IPS DF 4.7 (cell line): ENCODE data around the gene NALCN.

Experiments
- DNase-seq: peaks from one replicate; pipeline ENCODE4 v3.0.0-alpha.2; 2013; ENCODE audit warnings: low spot score; ENCODE audit errors: extremely low read depth

Gene NALCN

GRCh38 chr13:101416181-101417042 is at the start of gene NALCN:
NALCN (minus strand) TSS chr13:101416508; CDS start chr13:101399126, 17,382 bp downstream.
- DNase-seq = no peak

DNA sequence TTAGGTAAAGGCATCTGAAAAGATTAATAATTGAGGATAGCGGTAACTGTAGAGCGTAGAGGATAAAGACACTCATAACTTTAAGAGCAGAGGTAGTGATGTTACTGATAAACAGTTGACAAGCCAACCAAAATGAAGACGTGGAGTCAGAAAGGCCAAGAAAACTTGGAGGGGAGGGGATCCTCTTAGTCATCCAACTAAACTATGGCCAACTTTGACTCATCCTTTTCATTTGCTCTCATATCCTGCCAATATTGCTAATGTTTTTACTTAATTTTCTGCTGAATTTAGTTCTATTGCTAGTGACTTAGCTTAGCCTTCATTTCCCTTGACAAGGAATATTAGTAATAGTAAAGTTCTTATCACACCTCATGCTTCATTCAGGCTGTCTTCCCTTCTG is 49.6 kb upstream of the NALCN start:
- no peak for DNase-seq

DNA sequence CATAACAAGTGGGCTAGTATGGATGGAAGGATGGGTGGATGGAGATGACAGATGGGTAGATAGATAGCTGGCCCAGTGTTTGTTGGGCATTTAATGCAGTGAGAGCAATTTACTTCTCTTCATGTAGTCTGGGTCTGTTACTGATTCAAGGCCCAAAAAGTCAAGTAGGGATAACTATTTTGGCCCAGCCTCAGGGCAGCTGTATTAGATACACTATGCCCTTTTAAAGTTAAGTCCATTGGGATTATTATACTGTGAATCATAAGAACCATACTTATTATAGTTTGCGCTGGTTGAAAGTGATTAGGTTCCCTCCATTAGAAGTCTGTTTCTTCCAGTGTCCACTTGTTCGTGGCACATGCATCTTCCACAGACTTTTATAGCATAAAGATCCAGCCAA is 40.9 kb upstream of the NALCN start:
- no peak for DNase-seq

- no peak for DNase-seq
Measured at GRCh38 chr13:101455863-101456262, 39.6 kb upstream of the NALCN start.

DNA sequence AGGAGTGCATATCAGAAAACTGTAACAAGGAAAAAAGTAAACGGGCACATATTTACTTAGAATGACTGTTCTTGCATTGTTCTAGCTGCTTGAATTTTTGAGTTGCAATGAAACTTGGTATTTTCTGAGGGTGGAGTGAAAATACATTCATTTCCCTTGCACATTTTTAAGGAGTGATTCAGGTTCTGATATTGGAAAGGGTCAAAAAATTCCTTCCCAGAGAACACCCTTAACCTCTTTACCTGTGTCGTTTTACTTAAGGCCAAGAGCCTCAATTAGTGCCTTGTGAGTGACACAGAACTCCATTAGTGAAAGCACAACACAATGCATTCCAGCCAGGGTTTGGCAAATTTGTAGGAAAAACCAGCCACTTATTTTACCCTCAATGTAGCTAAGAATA is 38.5 kb upstream of the NALCN start:
- DNase-seq = no peak

DNA sequence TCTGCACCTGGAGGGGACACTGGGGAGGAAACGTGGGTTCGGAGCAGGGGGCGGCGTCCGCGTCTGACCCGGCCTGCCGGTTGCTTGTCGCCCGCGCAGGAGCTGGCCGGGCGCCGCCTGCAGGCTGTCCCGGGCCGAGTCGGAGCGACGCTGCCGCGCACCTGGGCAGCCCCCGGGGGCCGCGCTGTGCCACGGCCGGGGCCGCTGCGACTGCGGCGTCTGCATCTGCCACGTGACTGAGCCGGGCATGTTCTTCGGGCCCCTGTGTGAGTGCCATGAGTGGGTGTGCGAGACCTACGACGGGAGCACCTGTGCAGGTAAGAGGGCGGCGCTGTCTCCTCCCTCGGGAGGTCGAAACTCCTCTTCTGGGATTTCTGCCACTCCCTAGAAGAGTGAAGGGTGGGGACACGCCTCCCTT is 37.5 kb upstream of the NALCN start:
- DNase-seq = no peak

GRCh38 chr13:101452519-101453485 is 36.5 kb upstream of the NALCN start, which contains the start of gene ITGBL1:
ITGBL1 (plus strand) TSS chr13:101452675; CDS start chr13:101452834, 159 bp downstream.
- DNase-seq = no peak

DNA sequence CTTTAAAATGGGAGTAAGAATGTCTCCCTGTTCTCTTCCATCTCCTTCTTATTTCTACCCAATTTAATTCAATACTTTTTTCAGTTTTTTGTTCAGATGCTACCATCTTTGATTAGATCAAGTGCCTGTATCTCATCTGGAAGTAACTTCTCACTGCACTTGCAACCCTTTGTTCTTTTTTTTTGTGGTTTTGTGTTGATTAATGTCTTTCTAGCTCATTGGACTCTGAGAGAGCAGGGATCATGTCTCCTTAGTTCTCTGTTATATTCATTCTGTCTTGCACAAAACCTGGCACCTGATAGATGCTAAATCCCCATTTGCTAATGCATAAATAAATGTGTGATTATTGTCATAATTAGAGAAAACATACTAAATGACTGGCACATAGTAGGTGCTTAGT is 35.3 kb upstream of the NALCN start:
- DNase-seq = no peak

DNA sequence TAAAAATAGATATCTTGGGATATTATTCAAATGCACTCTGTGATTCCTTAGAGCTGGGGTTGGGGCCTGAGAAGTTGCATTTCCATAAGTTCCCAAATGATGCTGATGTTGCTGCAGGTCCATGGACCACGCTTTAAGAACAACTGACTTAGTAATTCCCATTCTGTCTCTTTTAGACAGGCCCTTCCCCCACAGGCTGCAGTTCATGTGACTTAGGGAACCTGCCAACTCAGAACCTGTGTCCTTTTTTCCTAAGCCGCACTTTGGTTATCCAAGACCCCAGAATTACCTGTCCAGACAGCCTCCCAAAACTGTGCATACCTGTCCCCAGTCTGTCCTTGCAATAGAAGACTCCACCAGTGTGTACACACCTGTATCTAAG is 34.4 kb upstream of the NALCN start:
- no peak for DNase-seq

DNA sequence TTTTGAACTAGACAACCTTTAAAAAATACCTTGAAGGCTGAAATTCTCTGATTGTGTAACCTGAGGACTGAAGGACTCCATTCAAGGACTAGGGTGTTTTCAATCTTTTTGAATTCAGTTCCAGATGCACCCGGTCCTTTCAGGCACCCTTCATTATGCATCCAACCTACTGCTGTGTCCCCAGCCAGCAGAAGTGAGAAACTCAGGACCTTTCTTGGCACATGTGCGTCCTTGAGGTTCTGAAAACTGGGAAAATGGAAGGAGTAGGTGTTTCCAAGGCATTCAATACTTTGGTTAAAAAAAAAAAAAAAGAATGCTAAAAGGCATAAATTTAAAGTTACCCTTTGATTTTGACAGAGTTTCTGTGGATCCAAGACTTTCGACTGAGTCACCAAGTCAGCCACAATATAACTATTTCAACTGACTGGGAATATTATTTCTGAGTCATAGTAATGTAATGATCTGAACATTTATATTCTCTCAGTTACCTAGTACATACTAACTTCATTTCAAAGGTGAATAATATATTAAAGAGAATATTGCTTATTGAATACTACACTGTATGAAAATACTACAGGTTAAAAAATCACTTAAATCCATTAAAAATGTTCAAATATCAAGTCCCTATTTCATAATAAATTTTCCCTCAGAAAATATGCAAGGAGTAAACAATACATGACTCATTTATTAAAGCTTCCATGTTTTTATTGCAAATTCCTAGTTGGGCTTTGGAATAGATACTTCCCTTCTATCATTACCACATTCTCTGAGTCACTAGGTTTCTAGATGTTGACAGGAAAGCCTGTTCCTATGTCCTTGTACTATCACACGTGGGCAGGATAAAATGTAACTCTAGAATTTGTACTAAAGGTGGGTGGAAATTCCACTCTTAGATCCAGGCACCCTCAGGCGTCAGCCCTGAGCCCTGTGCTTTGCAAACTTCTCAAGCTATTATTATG is 33.8 kb upstream of the NALCN start:
- DNase-seq = no peak

DNA sequence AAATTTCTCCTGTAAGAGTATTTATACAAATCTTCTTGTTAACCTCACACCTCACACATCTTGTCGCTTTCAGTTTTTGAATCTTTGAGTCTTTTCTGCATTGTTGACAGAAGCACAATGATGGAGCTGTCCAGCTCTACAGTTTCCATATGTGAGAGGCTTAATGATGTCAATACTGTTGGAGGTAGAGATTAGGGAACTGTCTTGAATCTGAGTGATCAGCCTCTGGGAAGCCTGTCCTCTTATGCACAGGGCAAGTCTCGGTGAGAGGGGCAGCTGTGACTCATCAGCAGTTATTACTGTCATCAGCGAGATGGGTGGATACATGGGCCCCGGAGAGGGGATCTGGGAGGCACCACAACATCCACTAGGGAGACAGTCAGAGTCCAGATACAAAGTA is 31.5 kb upstream of the NALCN start:
- no peak for DNase-seq

- DNase-seq = no peak
Measured at GRCh38 chr13:101434486-101434885, 18.2 kb upstream of the NALCN start.

DNA sequence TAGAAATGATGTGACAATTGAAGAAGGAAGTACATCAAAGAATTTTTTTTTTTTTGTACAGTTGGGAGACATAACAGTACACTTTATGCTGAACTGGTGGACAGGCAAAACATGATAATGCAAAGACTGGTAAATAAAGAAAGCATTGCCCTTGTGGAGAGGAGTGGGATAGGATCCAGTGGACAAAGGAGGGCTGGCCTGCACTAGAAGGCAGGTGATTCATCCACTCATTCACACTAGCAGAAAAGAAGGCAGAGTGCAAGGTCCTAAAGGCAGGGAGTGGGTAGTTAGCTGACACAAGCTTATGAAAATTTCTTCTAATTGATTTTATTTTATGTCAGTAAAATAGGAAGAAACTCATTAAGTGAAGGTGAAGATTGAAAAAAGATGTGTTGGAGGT is 17.6 kb upstream of the NALCN start:
- DNase-seq = no peak

GRCh38 chr13:101429733-101430132 is 13.4 kb upstream of the NALCN start:
- DNase-seq = no peak

GRCh38 chr13:101425623-101426022 is 9.3 kb upstream of the NALCN start:
- no peak for DNase-seq

- no peak for DNase-seq
Measured at GRCh38 chr13:101425156-101425471, 8.8 kb upstream of the NALCN start.

DNA sequence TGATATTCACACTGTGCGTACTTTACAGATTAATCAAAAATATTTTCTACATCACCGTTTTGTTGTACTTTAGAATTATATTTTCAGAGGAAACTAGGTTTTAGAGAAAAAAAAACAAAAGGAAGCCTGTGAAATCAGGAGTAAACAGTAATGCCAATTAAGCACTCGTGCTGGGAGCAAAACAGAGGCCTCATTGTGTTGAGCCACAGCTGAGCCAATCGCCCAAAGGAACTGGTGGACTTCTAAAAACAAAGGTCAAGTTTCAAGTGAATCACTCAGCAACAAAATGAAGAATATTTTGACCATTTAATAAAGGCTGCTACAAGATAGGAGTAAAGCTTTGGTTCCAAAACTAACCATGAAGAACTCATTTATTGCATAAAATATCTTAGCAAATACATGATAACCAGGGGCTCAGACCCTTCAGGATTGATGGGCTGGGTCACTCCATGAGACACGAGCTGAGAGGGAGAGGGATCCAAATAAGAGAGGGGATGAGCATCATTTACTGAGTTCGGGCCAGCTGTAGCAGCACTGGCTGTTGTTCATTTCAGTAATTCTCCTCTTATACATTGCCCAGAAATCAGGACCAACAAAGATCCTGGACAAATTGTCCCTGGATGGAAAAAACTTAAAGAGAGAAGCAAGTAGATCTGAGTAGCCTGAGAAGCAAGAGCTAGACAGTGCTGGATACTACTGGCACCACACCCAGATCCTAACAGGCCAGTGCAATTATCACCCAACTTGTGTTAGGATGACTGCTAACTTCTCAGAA is 8.3 kb upstream of the NALCN start:
- DNase-seq = no peak

- DNase-seq = no peak
Measured at GRCh38 chr13:101423872-101424271, 7.6 kb upstream of the NALCN start.

DNA sequence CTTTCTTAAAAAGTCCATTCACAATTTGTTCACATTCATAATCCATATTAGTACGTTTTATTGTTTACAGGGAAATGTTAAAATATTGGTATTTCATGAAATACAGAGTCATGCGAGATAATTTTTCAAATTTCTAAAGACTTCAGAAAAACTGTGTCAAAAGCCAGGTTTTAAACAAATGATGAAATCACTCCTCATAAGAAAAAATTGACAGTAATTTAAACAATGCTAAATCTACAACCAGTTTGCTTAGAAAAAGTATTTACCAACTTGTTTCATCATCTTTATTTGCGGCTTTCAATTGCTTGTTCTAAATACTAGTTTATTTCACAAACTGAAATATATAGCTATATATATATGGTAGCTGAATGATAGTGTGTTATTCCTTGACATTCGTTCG is 1.2 kb upstream of the NALCN start:
- no peak for DNase-seq

- no peak for DNase-seq
Measured at GRCh38 chr13:101417043-101417406, 717 bp upstream of the NALCN start.
